Psoas muscle (tissue), 8 donors: ENCODE results near the gene MICU1. TPM values are rescaled to one million over a fixed set of nuclear protein-coding genes. Genes with fewer than 3 reads are reported as not detected.

Source experiments
- ATAC-seq, 4 donors: fragments of 200-7000 bp; cut with Tn5 transposase; one replicate each; pipeline ENCODE4 v1.9.1; 2020; ENCODE audit warnings: moderate library complexity in 3 of 4, mild to moderate bottlenecking in 2 of 4
- DNase-seq, 2 donors: peaks; one replicate each; pipeline ENCODE4 v3.0.0-alpha.2; 2020
- H3K27ac ChIP-seq: fragments of 200-600 bp; one replicate; pipeline ENCODE4 v1.8.0; 2022
- H3K27me3 ChIP-seq, 3 donors: fragments of 200-600 bp in 1 of 3; one replicate each; pipeline versions ENCODE4 v1.6.1 to v1.8.0; 2013 to 2022; ENCODE audit warnings: low read length in 2 of 3, mild to moderate bottlenecking in 2 of 3, moderate library complexity in 1 of 3; ENCODE audit not compliant: insufficient read depth in 3 of 3
- H3K36me3 ChIP-seq, 2 donors: fragments of 200-600 bp in 1 of 2; one replicate each; pipeline versions ENCODE4 v1.6.1 to v1.8.0; 2013 to 2022; ENCODE audit warnings: low read depth in 1 of 2, mild to moderate bottlenecking in 1 of 2, moderate library complexity in 1 of 2; ENCODE audit not compliant: insufficient read depth in 1 of 2
- H3K4me1 ChIP-seq: fragments of 200-600 bp; one replicate; pipeline ENCODE4 v1.8.0; 2022
- H3K4me3 ChIP-seq: fragments of 200-600 bp; one replicate; pipeline ENCODE4 v1.8.0; 2022; ENCODE audit warnings: mild to moderate bottlenecking
- H3K9me3 ChIP-seq: fragments of 200-600 bp; one replicate; pipeline ENCODE4 v1.8.0; 2022
- WGBS, 3 donors: extraction: QIAGEN DNeasy Blood & Tissue Kit; methylation state at CpG; one replicate each; pipeline versions ENCODE4 v1.1.6 to v1.1.7; 2013; 5-methylcytosine and 5-hydroxymethylcytosine counted together
- intact Hi-C, 2 donors: fragments of 100-400 bp; cut with DNase I; formaldehyde crosslinking; loops; one replicate each; pipeline versions ENCODE4 v1.11.0 to v1.14.2; 2022
- polyA plus RNA-seq, 3 donors: library from polyadenylated mRNA; stranded (reverse); fragments of 200-250 nt; gene quantifications; one replicate each; pipeline ENCODE4 v1.2.3, GENCODE V29; 2013
- total RNA-seq, 4 donors: library from RNA; stranded (reverse); fragmentation: NEBNext Ultra II Directional in 2 of 4; extraction: Animal tissue kit (Norgen Biotek cat#: 25700) in 2 of 4; gene quantifications; one replicate each; pipeline versions ENCODE4 v1.2.1 to v1.2.4, GENCODE V29; 2021 to 2023
- TF ChIP-seq, protein P1 (sequence below): fragments of 200-600 bp; IDR thresholded peaks from one replicate; pipeline ENCODE4 v1.8.0; 2022; ENCODE audit warnings: antibody characterized with exemption
- donor health status: healthy with polysubstance abuse.
- donor health status: DM: no; HTN: no; CAD: no; lungs with moderate emphysema.
- donor health status: Bipolar disorder and iron deficiency.
- donor health status: healthy.
- donor health status: DM: yes; HTN: yes; CAD: no.
- donor health status: DM: no; HTN: no; CAD: no.
- donor health status: DM: no; HTN: no; CAD: no.
- donor health status: DM: yes; HTN: yes; CAD: no.

The MICU1 gene
- total and polyA plus RNA-seq, 7 donors, result 31.0 to 57.8 (median 37.3) TPM

GRCh38 chr10:72525277-72525676 is 100.6 kb downstream of the MICU1 start:
- TF ChIP-seq, protein P1, sequence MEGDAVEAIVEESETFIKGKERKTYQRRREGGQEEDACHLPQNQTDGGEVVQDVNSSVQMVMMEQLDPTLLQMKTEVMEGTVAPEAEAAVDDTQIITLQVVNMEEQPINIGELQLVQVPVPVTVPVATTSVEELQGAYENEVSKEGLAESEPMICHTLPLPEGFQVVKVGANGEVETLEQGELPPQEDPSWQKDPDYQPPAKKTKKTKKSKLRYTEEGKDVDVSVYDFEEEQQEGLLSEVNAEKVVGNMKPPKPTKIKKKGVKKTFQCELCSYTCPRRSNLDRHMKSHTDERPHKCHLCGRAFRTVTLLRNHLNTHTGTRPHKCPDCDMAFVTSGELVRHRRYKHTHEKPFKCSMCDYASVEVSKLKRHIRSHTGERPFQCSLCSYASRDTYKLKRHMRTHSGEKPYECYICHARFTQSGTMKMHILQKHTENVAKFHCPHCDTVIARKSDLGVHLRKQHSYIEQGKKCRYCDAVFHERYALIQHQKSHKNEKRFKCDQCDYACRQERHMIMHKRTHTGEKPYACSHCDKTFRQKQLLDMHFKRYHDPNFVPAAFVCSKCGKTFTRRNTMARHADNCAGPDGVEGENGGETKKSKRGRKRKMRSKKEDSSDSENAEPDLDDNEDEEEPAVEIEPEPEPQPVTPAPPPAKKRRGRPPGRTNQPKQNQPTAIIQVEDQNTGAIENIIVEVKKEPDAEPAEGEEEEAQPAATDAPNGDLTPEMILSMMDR, result no peak
- H3K27ac ChIP-seq, result no peak overlapping the region
- H3K36me3 ChIP-seq, result no peaks in the 10 kb centered on the region
- no peak overlapping the region for H3K4me3 ChIP-seq
- no peaks in the 10 kb centered on the region for H3K27me3 ChIP-seq
- no peaks in the 10 kb centered on the region for H3K9me3 ChIP-seq
- no peak for DNase-seq
- intact Hi-C loops, result no loop called here
- no peaks in the 10 kb centered on the region for H3K4me1 ChIP-seq
- ATAC-seq, result no peak
- 62 to 65% (median 64%) methylated on average over 5 of the region's 5 CpGs for WGBS, 3 donors

DNA sequence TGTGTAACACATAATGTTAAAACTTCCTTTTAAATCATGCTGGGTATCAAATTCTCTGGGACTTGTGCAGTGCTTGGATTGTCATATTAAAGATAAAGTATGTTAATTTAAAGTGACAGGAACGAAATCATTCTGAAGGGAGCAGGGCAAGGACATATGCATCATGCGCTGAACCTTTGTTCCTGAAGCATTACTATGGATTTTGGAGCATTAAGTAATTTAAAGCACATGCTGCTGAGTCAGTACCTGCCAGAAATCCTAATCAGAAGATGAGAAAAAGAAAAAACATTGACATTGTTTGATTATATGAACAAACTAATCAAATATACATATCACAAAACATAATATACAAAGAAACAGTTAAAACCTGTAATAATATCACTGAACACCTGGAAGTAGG is 101.4 kb downstream of the MICU1 start:
- no peaks in the 10 kb centered on the region for H3K9me3 ChIP-seq
- 95 to 97% (median 95%) methylated on average over 2 of the region's 2 CpGs for WGBS, 3 donors
- H3K4me1 ChIP-seq, result no peaks in the 10 kb centered on the region
- ATAC-seq (no peak), DNase-seq (no peak)
- no peaks in the 10 kb centered on the region for H3K36me3 ChIP-seq
- intact Hi-C loops, result no loop called here
- no peak overlapping the region for H3K4me3 ChIP-seq
- TF ChIP-seq, protein P1, result no peak
- no peak overlapping the region for H3K27ac ChIP-seq
- H3K27me3 ChIP-seq, result no peaks in the 10 kb centered on the region

- Histone ChIP-seq H3K27me3 (no peaks in the 10 kb centered on the region), H3K27ac (no peak overlapping the region), H3K9me3 (no peaks in the 10 kb centered on the region), H3K4me3 (no peak overlapping the region), H3K36me3 (no peaks in the 10 kb centered on the region), H3K4me1 (no peaks in the 10 kb centered on the region)
- TF ChIP-seq, protein P1, result no peak
- WGBS, 3 donors, result 91 to 98% (median 94%) methylated on average over 3 of the region's 3 CpGs
- intact Hi-C loops, result no loop called here
- ATAC-seq (no peak), DNase-seq (no peak)
Observed at GRCh38 chr10:72523932-72524396, 101.9 kb downstream of the MICU1 start.

DNA sequence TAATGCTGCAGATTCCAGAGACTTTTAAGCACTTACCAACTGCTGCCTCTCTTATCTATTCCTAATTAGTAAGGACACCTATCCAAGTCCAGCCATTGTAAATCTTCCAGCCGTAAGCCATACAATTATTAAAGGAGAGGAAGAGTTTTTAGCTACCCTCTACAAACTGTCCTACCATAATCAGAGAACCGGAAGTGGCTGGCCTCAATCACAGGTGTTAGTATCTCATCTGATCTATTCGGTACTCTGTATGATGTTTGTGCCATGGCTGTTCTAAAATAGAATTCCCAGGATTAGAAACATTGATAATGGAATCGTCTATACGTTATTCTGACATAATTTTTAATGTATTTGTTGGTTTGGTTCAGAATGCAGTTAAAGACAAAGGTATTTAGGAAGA is 102.8 kb downstream of the MICU1 start:
- H3K4me1 ChIP-seq, result no peaks in the 10 kb centered on the region
- H3K27ac ChIP-seq, result no peak overlapping the region
- TF ChIP-seq, protein P1, result no peak
- H3K9me3 ChIP-seq, result no peaks in the 10 kb centered on the region
- H3K27me3 ChIP-seq, result no peaks in the 10 kb centered on the region
- DNase-seq (no peak), ATAC-seq (no peak)
- WGBS, 3 donors, result 89 to 94% (median 91%) methylated on average over 5 of the region's 5 CpGs
- intact Hi-C loops, result no loop called here
- no peak overlapping the region for H3K4me3 ChIP-seq
- H3K36me3 ChIP-seq, result no peaks in the 10 kb centered on the region

DNA sequence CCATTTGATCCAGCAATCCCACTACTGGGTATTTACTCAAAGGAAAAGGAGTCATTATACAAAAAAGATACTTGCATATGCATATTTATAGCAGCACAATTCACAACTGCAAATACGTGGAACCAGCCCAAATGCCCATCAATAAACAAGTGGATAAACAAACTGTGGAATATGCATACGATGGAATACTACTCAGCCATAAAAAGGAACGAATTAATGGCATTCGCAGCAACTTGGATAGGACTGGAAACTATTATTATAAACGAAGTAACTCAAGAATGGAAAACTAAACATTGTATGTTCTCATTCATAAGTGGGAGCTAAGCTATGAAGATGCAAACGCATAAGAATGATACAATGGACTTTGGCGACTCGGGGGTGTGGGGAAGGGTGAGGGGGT is 108.6 kb downstream of the MICU1 start:
- TF ChIP-seq, protein P1, result no peak
- Histone ChIP-seq H3K4me3 (no peak overlapping the region), H3K4me1 (no peaks in the 10 kb centered on the region), H3K36me3 (no peaks in the 10 kb centered on the region), H3K27me3 (no peaks in the 10 kb centered on the region), H3K9me3 (no peaks in the 10 kb centered on the region), H3K27ac (no peak overlapping the region)
- ATAC-seq, result no peak
- 96 to 98% (median 98%) methylated on average over 8 of the region's 8 CpGs for WGBS, 3 donors
- no peak for DNase-seq
- intact Hi-C loops, result no loop called here
